Adrenal gland (tissue), 12 donors: ENCODE data around the gene ARHGAP21. TPM values are rescaled to one million over a fixed set of nuclear protein-coding genes. Genes with fewer than 3 reads are reported as not detected.

Source experiments
- DNase-seq, 7 donors: peaks; one replicate each; pipeline ENCODE4 v3.0.0-alpha.2; 2019 to 2020
- H3K27ac ChIP-seq, 5 donors: fragments of 200-600 bp; sonication (generic) in 4 of 5; 1 replicate in 3 of 5; 2 replicates in 2 of 5; pipeline versions ENCODE4 v1.5.1 to v1.8.0; 2016 to 2020; ENCODE audit warnings: mild to moderate bottlenecking in 1 of 5
- H3K27me3 ChIP-seq: fragments of 200-600 bp; 2 replicates; pipeline ENCODE4 v1.8.0; 2021
- H3K36me3 ChIP-seq, 2 donors: fragments of 200-600 bp; replicated peaks in 1 of 2; 1 replicate in 1 of 2; 2 replicates in 1 of 2; pipeline versions ENCODE4 v1.5.1 to v1.8.0; 2018 to 2022
- H3K4me1 ChIP-seq, 2 donors: fragments of 200-600 bp; replicated peaks in 1 of 2; 1 replicate in 1 of 2; 2 replicates in 1 of 2; pipeline versions ENCODE4 v1.5.1 to v1.8.0; 2018 to 2021
- H3K4me3 ChIP-seq, 4 donors: fragments of 200-600 bp; sonication (generic) in 3 of 4; one replicate each; pipeline ENCODE4 v1.5.1; 2016 to 2018
- H3K9me3 ChIP-seq, 3 donors: fragments of 200-600 bp; sonication (generic) in 1 of 3; replicated peaks in 1 of 3; 1 replicate in 2 of 3; 2 replicates in 1 of 3; pipeline versions ENCODE4 v1.5.1 to v1.8.0; 2016 to 2021
- POLR2A ChIP-seq, 2 donors: fragments of 450-650 bp; IDR thresholded peaks; one replicate each; pipeline ENCODE4 v1.6.1; 2017; ENCODE audit warnings: antibody characterized with exemption in 2 of 2, mild to moderate bottlenecking in 2 of 2, moderate library complexity in 1 of 2
- WGBS, 4 donors: extraction: QIAGEN DNeasy Blood & Tissue Kit in 2 of 4; methylation state at CpG; one replicate each; pipeline versions ENCODE4 v1.1.5 to v1.1.7; 2013 to 2017; 5-methylcytosine and 5-hydroxymethylcytosine counted together
- intact Hi-C, 2 donors: fragments of 100-400 bp; cut with DNase I; formaldehyde crosslinking; loops; one replicate each; pipeline versions ENCODE4 v1.14.1 to v1.15.0; 2022 to 2023
- polyA plus RNA-seq, 3 donors: library from polyadenylated mRNA; stranded (reverse); fragments of 200-250 nt in 2 of 3; fragments of 350-450 nt in 1 of 3; fragmentation: Illumina TruSeq in 1 of 3; extraction: RNeasy Lipid Tissue Mini Kit (QIAGEN cat#74804) in 1 of 3; gene quantifications; one replicate each; pipeline ENCODE4 v1.2.3, GENCODE V29; 2013 to 2014
- total RNA-seq, 9 donors: library from RNA; depleted of rRNA in 4 of 9; stranded (reverse); fragments of >200 nt in 4 of 9; fragments of 120-200 nt in 1 of 9; fragmentation: NEBNext Ultra II Directional in 1 of 9; extraction: Animal tissue kit (Norgen Biotek cat#: 25700) in 1 of 9; gene quantifications; one replicate each; pipeline versions ENCODE4 v1.1.0 to v1.2.4, GENCODE V29; 2013 to 2023
- TF ChIP-seq, protein P1 (sequence below), 6 experiments: fragments of 450-650 bp in 4 of 6; fragments of 200-600 bp in 2 of 6; sonication (generic) in 1 of 6; IDR thresholded peaks; 1 replicate in 5 of 6; 2 replicates in 1 of 6; pipeline versions ENCODE4 v1.5.1 to v1.8.0; 2016 to 2021; ENCODE audit warnings: antibody characterized with exemption in 6 of 6, mild to moderate bottlenecking in 2 of 6, moderate library complexity in 1 of 6
- donor health status: healthy with polysubstance abuse.
- donor health status: Bipolar disorder and iron deficiency.
- donor health status: DM: yes; HTN: yes; CAD: no.
- donor health status: DM: no; HTN: no; CAD: no.
- donor health status: DM: no; HTN: no; CAD: no.
- donor health status: DM: yes; HTN: yes; CAD: no.

Gene ARHGAP21
- total and polyA plus RNA-seq, 12 donors, result 45.2 to 160 (median 107) TPM

DNA sequence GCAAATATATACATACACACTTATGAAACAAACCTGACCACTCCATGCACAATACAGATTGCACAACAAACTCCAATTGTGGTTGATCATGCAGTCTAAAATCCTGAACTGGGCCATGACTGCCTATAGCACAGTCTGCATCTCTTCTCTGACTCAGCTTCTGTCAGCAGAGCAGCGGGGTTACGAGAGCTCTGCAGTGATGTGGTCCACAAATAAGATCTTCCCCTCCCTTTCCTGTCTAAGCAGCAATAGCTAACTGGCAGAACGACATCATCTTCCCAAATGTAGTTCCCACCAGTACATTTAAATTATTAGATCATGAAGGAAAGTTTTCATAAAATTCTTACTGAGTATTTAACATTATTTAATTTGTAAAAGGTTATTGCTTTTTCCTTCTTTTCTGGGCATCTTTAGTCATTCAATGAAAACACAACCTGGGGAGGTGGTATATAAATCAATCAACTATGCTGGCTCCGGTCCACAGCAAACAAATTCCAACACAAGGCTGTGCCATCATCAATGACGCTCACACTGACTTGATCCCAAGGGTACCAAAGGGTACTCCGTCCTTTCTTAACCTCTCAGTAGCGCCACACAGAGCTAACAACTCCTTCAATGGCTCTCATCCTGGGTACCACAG lies 17.1 kb downstream of the ARHGAP21 start:
- H3K27me3 ChIP-seq, result no peaks in the 10 kb centered on the region
- intact Hi-C loops, result no loop called here
- no peaks in the 10 kb centered on the region for H3K36me3 ChIP-seq
- peaks cover 16 to 45% of the 10 kb centered on the region in 2 donors for H3K4me1 ChIP-seq
- no peak overlapping the region for H3K4me3 ChIP-seq
- peak overlapping the region in 2 of 5 donors; percentile 6 to 32 for H3K27ac ChIP-seq
- 21 to 31% (median 23%) methylated on average over 7 of the region's 7 CpGs for WGBS, 4 donors
- no peaks in the 10 kb centered on the region for H3K9me3 ChIP-seq
- peak in 6 of 7 donors; percentile 49 to 74 (median 65) for DNase-seq
- TF ChIP-seq, protein P1, sequence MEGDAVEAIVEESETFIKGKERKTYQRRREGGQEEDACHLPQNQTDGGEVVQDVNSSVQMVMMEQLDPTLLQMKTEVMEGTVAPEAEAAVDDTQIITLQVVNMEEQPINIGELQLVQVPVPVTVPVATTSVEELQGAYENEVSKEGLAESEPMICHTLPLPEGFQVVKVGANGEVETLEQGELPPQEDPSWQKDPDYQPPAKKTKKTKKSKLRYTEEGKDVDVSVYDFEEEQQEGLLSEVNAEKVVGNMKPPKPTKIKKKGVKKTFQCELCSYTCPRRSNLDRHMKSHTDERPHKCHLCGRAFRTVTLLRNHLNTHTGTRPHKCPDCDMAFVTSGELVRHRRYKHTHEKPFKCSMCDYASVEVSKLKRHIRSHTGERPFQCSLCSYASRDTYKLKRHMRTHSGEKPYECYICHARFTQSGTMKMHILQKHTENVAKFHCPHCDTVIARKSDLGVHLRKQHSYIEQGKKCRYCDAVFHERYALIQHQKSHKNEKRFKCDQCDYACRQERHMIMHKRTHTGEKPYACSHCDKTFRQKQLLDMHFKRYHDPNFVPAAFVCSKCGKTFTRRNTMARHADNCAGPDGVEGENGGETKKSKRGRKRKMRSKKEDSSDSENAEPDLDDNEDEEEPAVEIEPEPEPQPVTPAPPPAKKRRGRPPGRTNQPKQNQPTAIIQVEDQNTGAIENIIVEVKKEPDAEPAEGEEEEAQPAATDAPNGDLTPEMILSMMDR (IDR thresholded peaks at IDR 0.05), result no peak
- peak in 1 of 2 donors; percentile 13 for TF ChIP-seq POLR2A (IDR thresholded peaks at IDR 0.05)

DNA sequence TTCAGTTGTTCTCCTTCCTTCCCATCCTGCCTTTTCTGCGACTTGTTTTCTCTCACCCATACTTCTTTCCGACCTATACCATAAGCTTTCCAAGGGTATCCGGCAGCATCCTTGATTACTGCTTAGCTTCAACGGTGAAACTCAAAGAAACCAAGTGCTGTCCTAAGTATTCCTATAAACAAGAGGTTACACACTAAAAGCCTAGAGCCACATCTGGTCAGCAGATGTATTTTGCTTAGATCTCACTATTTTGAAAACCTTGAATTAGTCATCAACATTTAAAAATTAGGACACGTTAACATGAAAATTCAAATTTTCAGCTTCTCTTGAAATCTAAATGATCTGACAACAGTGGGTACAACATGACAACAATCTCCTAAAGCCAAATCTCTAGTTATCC lies 20.0 kb downstream of the ARHGAP21 start:
- Histone ChIP-seq H3K4me1 (peaks cover 10 to 45% of the 10 kb centered on the region in 2 donors), H3K27me3 (no peaks in the 10 kb centered on the region), H3K36me3 (no peaks in the 10 kb centered on the region), H3K4me3 (no peak overlapping the region), H3K9me3 (no peaks in the 10 kb centered on the region), H3K27ac (no peak overlapping the region)
- WGBS, 4 donors, result 57 to 66% (median 61%) methylated on average over 5 of the region's 5 CpGs
- TF ChIP-seq POLR2A (IDR thresholded peaks at IDR 0.05), result no peak
- TF ChIP-seq, protein P1 (IDR thresholded peaks at IDR 0.05), result no peak
- intact Hi-C loops, result no loop called here
- DNase-seq, result no peak

DNA sequence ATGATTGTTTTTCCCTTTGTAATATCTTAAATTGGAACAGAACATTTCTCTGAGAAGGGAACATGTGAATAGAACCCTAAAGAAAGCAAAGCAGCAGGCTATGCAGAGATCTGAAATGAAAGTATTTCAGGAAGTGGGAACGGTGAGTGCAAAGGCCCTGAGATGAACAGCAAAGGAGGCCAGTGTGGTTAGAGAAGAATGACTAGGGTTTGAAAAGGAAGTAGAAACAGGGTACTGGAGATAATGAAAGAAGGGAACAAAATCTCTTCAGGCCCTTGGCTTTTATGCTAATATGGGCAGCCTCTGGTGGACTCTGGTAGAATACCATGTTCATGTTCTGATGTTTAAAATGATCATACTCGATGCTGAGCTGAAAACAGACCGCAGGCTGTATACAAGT lies 22.2 kb downstream of the ARHGAP21 start:
- TF ChIP-seq, protein P1 (IDR thresholded peaks at IDR 0.05), result no peak
- TF ChIP-seq POLR2A (IDR thresholded peaks at IDR 0.05), result no peak
- Histone ChIP-seq H3K4me3 (no peak overlapping the region), H3K4me1 (peaks cover 5 to 34% of the 10 kb centered on the region in 2 donors), H3K36me3 (no peaks in the 10 kb centered on the region), H3K27ac (no peak overlapping the region), H3K9me3 (no peaks in the 10 kb centered on the region), H3K27me3 (no peaks in the 10 kb centered on the region)
- WGBS, 4 donors, result 84 to 88% (median 87%) methylated on average over 3 of the region's 3 CpGs
- intact Hi-C loops, result no loop called here
- no peak for DNase-seq

DNA sequence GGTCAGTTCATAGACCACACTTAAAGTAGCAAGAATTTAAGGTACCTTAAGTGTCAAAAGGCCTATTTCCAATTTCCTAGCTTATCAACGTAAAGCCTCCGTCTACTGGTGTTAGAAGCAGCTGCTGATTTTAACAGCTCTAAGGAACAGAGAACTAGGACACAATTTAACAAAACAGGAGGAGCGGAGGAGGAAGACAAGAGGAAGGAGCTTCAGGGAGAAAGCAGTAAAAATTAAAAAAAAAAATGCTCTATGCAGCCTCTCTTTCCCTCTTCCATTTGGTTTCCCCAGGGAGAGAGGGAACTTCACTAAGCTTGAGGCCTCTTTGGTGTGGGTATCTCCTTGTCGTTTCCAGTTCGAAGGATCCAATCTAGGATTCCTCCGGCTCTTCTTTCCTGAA lies 22.7 kb downstream of the ARHGAP21 start:
- intact Hi-C loops, result no loop called here
- Histone ChIP-seq H3K27ac (no peak overlapping the region), H3K36me3 (no peaks in the 10 kb centered on the region), H3K27me3 (no peaks in the 10 kb centered on the region), H3K4me1 (peaks cover 5 to 29% of the 10 kb centered on the region in 2 donors), H3K4me3 (no peak overlapping the region), H3K9me3 (no peaks in the 10 kb centered on the region)
- 93 to 99% (median 94%) methylated on average over 6 of the region's 6 CpGs for WGBS, 4 donors
- no peak for DNase-seq
- TF ChIP-seq, protein P1 (IDR thresholded peaks at IDR 0.05), result no peak
- TF ChIP-seq POLR2A (IDR thresholded peaks at IDR 0.05), result no peak
